Spinal cord (tissue), 10 donors: ENCODE data around the gene KLHDC4. TPM values are rescaled to one million over a fixed set of nuclear protein-coding genes. Genes with fewer than 3 reads are reported as not detected.
"Not testable (repeated sequence)": the region's sequence is repeated elsewhere in the genome, so short reads cannot be mapped to it uniquely, and the experiment has no call there.

Experiments used
- DNase-seq, 6 donors: peaks; one replicate each; pipeline versions ENCODE4 v3.0.0 to v3.0.0-alpha.2; 2013 to 2015; ENCODE audit warnings: low spot score in 6 of 6, low read depth in 4 of 6
- H3K27ac ChIP-seq: one replicate; pipeline ENCODE4 v1.5.1; 2013; ENCODE audit warnings: low read depth, low read length, control low read depth
- H3K27me3 ChIP-seq: one replicate; pipeline ENCODE4 v1.6.1; 2013; ENCODE audit warnings: low read length; ENCODE audit not compliant: control insufficient read depth, insufficient read depth
- H3K36me3 ChIP-seq: one replicate; pipeline ENCODE4 v1.6.1; 2013; ENCODE audit warnings: low read length; ENCODE audit not compliant: control insufficient read depth, insufficient read depth
- H3K4me1 ChIP-seq: one replicate; pipeline ENCODE4 v1.6.1; 2013; ENCODE audit warnings: low read length; ENCODE audit not compliant: control insufficient read depth, insufficient read depth
- H3K4me3 ChIP-seq: one replicate; pipeline ENCODE4 v1.5.1; 2013; ENCODE audit warnings: low read depth, low read length, control low read depth
- H3K9me3 ChIP-seq: one replicate; pipeline ENCODE4 v1.6.1; 2013; ENCODE audit warnings: low read length; ENCODE audit not compliant: control insufficient read depth, insufficient read depth
- WGBS: methylation state at CpG from one replicate; pipeline ENCODE4 v1.1.5; 2013; ENCODE audit warnings: missing lambda C conversion rate; ENCODE audit not compliant: insufficient coverage; 5-methylcytosine and 5-hydroxymethylcytosine counted together
- polyA plus RNA-seq, 2 donors: library from polyadenylated mRNA; unstranded; fragments of 120-200 nt; gene quantifications; one replicate each; pipeline ENCODE4 v1.2.1, GENCODE V29; 2013; ENCODE audit not compliant: insufficient read length in 2 of 2
- total RNA-seq, 2 donors: library from RNA; depleted of rRNA in 1 of 2; stranded (reverse); fragments of 120-200 nt in 1 of 2; fragments of >200 nt in 1 of 2; gene quantifications; one replicate each; pipeline versions ENCODE4 v1.2.3 to v1.2.4, GENCODE V29; 2013 to 2014
- donor health status: healthy.

Gene KLHDC4
- total and polyA plus RNA-seq, 4 donors, result 14.1 to 52.3 (median 29.9) TPM

GRCh38 chr16:87789437-87790291 lies 23.9 kb upstream of the KLHDC4 start:
- H3K27me3 ChIP-seq, result no peaks in the 10 kb centered on the region
- 90% methylated on average over 20 of the region's 20 CpGs for WGBS
- H3K4me3 ChIP-seq, result no peak overlapping the region
- DNase-seq, result no peak
- H3K9me3 ChIP-seq, result no peaks in the 10 kb centered on the region
- no peak overlapping the region for H3K27ac ChIP-seq
- H3K36me3 ChIP-seq, result no peaks in the 10 kb centered on the region
- H3K4me1 ChIP-seq, result peaks cover 20% of the 10 kb centered on the region

GRCh38 chr16:87788730-87789436 lies 23.1 kb upstream of the KLHDC4 start:
- H3K27me3 ChIP-seq, H3K9me3 ChIP-seq, H3K4me3 ChIP-seq, H3K27ac ChIP-seq, H3K36me3 ChIP-seq, DNase-seq: not testable (repeated sequence)
- 92% methylated on average over 6 of the region's 10 CpGs for WGBS
- H3K4me1 ChIP-seq, result peaks cover 20% of the 10 kb centered on the region

- H3K4me1 ChIP-seq, result peaks cover 20% of the 10 kb centered on the region
- 100% methylated on average over 2 of the region's 2 CpGs for WGBS
- not testable (repeated sequence) for H3K4me3 ChIP-seq, H3K9me3 ChIP-seq, DNase-seq, H3K27me3 ChIP-seq, H3K36me3 ChIP-seq, H3K27ac ChIP-seq
Observed at GRCh38 chr16:87787451-87788091, 21.8 kb upstream of the KLHDC4 start.

GRCh38 chr16:87784812-87785211 lies 19.0 kb upstream of the KLHDC4 start:
- DNase-seq, result no peak
- H3K27me3 ChIP-seq, result no peaks in the 10 kb centered on the region
- H3K36me3 ChIP-seq, result no peaks in the 10 kb centered on the region
- no peaks in the 10 kb centered on the region for H3K9me3 ChIP-seq
- H3K27ac ChIP-seq, result no peak overlapping the region
- 72% methylated on average over 10 of the region's 10 CpGs for WGBS
- peaks cover 7% of the 10 kb centered on the region for H3K4me1 ChIP-seq
- no peak overlapping the region for H3K4me3 ChIP-seq

GRCh38 chr16:87782033-87782432 lies 16.2 kb upstream of the KLHDC4 start:
- WGBS, result no CpG with 5 or more reads among the region's 4 CpGs
- no peak overlapping the region for H3K4me3 ChIP-seq
- H3K27me3 ChIP-seq, result no peaks in the 10 kb centered on the region
- H3K9me3 ChIP-seq, result no peaks in the 10 kb centered on the region
- H3K27ac ChIP-seq, result no peak overlapping the region
- H3K4me1 ChIP-seq, result peaks cover 28% of the 10 kb centered on the region
- no peak for DNase-seq
- H3K36me3 ChIP-seq, result no peaks in the 10 kb centered on the region

DNA sequence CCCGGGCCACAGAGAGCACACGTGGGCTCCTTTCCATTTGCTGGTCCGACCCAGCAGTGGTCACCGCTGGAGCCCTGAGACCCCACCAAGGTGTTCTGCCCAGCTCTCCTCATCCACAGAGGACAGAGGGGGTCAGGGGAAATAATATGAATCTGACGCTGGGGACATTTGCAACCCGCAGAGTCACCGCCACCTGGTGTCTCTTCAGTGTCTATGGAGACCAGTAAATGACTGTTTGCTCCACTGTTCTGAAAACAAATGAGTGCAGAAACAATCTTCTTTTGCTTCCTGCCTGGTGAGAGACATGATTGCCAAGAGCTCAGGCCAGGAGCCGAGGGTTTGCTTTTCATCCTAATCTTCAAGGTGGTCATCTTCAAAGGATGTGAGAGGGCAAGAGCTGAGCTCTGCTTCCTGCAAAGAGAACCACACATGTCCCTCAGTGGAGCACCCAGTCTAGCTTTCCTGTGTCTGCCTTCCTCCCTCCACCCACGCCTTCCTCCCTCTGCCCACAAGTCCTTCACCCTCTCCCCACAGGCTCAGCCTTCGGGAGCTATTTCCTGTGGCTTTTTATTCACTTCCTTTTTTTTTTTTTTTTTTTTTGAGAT lies 14.7 kb upstream of the KLHDC4 start:
- Histone ChIP-seq H3K4me3 (no peak overlapping the region), H3K27ac (no peak overlapping the region), H3K36me3 (no peaks in the 10 kb centered on the region), H3K4me1 (peaks cover 28% of the 10 kb centered on the region), H3K9me3 (no peaks in the 10 kb centered on the region), H3K27me3 (no peaks in the 10 kb centered on the region)
- 74% methylated on average over 9 of the region's 10 CpGs for WGBS
- no peak for DNase-seq

DNA sequence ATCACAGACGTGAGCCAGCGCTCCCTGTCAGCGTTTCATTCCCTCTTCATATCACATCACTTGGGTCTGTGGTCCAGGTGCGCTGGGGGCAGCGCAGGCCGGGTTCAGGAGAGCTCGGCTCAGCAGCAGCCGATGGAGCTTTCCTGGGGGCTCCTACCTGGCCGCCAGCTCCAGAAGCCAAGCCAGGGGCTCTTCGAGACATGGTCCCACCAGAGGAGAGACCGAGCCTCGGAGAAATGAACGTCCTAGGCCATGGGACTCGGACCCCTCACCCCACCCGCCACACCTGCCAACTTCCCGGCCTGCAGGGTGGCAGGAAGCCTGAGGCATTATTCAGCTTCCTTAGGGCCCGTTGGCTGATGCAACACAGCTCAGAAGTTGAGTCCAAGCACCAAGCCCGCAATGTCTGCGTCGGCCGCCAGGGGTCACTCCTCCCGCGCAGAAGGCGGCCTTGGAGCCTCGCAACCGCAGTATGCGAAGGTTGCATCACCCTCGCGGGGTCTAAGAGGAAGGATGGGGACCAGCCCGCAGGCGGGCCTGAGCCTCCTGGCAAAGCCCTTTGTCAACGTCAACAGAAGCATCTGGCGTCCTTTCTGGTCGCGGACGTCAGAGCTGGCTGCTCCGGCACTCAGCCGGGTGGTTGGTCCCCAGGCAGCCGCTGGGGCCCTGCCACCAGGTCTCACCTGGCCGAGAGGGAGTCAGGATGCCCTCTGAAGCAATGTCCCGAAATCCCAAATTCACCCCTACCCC lies 13.2 kb upstream of the KLHDC4 start:
- Histone ChIP-seq H3K9me3 (no peaks in the 10 kb centered on the region), H3K27me3 (no peaks in the 10 kb centered on the region), H3K27ac (no peak overlapping the region), H3K4me1 (peaks cover 28% of the 10 kb centered on the region), H3K36me3 (no peaks in the 10 kb centered on the region), H3K4me3 (no peak overlapping the region)
- WGBS, result 19% methylated on average over 37 of the region's 41 CpGs
- peak; percentile 63 to 94 (median 71) for DNase-seq

DNA sequence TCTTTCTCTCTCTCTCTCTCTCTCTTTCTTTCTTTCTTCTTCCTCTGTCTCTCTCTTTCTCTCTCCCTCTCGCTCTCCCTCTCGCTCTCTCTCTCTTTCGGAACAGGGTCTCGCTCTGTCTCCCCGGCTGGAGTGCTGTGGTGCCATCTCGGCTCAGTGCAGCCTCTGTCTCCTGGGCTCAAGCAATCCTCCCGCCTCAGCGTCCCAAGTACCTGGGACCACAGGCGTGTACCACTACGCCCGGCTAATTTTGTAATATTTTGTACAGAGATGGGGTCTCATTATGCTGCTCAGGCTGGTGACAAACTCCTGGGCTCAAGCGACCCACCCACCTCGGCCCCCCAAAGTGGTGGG lies 12.7 kb upstream of the KLHDC4 start:
- peaks cover 28% of the 10 kb centered on the region for H3K4me1 ChIP-seq
- no peak for DNase-seq
- no peak overlapping the region for H3K27ac ChIP-seq
- no peak overlapping the region for H3K4me3 ChIP-seq
- H3K36me3 ChIP-seq, result no peaks in the 10 kb centered on the region
- H3K9me3 ChIP-seq, result no peaks in the 10 kb centered on the region
- WGBS, result 90% methylated on average over 10 of the region's 13 CpGs
- H3K27me3 ChIP-seq, result no peaks in the 10 kb centered on the region

- not testable (repeated sequence) for H3K27me3 ChIP-seq, H3K9me3 ChIP-seq, H3K4me3 ChIP-seq, DNase-seq, H3K27ac ChIP-seq, H3K36me3 ChIP-seq
- 95% methylated on average over 16 of the region's 16 CpGs for WGBS
- peaks cover 16% of the 10 kb centered on the region for H3K4me1 ChIP-seq
Observed at GRCh38 chr16:87773836-87774235, 8.1 kb upstream of the KLHDC4 start.
